Prostate gland (tissue), 2 donors: ENCODE measurements around the gene SGPL1. TPM values are rescaled to one million over a fixed set of nuclear protein-coding genes. Genes with fewer than 3 reads are reported as not detected.

Experiments
- DNase-seq: peaks from one replicate; pipeline ENCODE4 v3.0.0-alpha.2; 2019; ENCODE audit warnings: low spot score
- H3K27ac ChIP-seq, 2 donors: fragments of 200-600 bp; sonication (generic); 2 replicates each; pipeline ENCODE4 v1.5.1; 2017 to 2019
- H3K27me3 ChIP-seq: fragments of 200-600 bp; sonication (generic); replicated peaks from 2 replicates; pipeline ENCODE4 v1.5.1; 2019; ENCODE audit not compliant: insufficient read depth
- H3K36me3 ChIP-seq, 2 donors: fragments of 200-600 bp; sonication (generic); 1 replicate in 1 of 2; 2 replicates in 1 of 2; pipeline versions ENCODE4 v1.5.1 to v1.8.1; 2017 to 2019
- H3K4me1 ChIP-seq: fragments of 200-600 bp; sonication (generic); replicated peaks from 2 replicates; pipeline ENCODE4 v1.5.1; 2019
- H3K4me3 ChIP-seq, 2 donors: fragments of 200-600 bp; sonication (generic); 2 replicates each; pipeline ENCODE4 v1.5.1; 2017 to 2019
- H3K9me3 ChIP-seq: fragments of 200-600 bp; sonication (generic); 2 replicates; pipeline ENCODE4 v1.5.1; 2017
- CTCF ChIP-seq, 4 experiments: fragments of 200-600 bp in 2 of 4; fragments of 450-650 bp in 2 of 4; sonication (generic) in 2 of 4; IDR thresholded peaks; 1 replicate in 3 of 4; 2 replicates in 1 of 4; pipeline ENCODE4 v1.5.1; 2016 to 2019; ENCODE audit warnings: antibody characterized with exemption in 4 of 4, mild to moderate bottlenecking in 2 of 4, moderate library complexity in 2 of 4
- POLR2A ChIP-seq: fragments of 450-650 bp; IDR thresholded peaks from one replicate; pipeline ENCODE4 v1.6.1; 2016; ENCODE audit warnings: antibody characterized with exemption, mild to moderate bottlenecking
- POLR2AphosphoS5 ChIP-seq: sonication (generic); formaldehyde crosslinking; IDR thresholded peaks from one replicate; pipeline ENCODE4 v1.6.1; 2017; ENCODE audit warnings: antibody characterized with exemption
- WGBS: methylation state at CpG from one replicate; pipeline ENCODE4 v1.1.5; 2018; 5-methylcytosine and 5-hydroxymethylcytosine counted together
- intact Hi-C: fragments of 100-400 bp; cut with DNase I; formaldehyde crosslinking; loops from one replicate; pipeline ENCODE4 v1.14.2; 2022
- total RNA-seq, 2 donors: library from RNA; depleted of rRNA; stranded (reverse); fragments of >200 nt; gene quantifications; one replicate each; pipeline ENCODE4 v1.1.0, GENCODE V29; 2016

SGPL1 gene
- total RNA-seq, 2 donors from 2014 or later, result 52.6 to 64.4 TPM

GRCh38 chr10:70925377-70926225 lies 109.9 kb downstream of the SGPL1 start:
- intact Hi-C loops, result loop anchor here (2.0 kb wide), 2 partner anchors 283 to 359 kb away; no protein-coding TSS in a partner anchor
- no peak overlapping the region for H3K27ac ChIP-seq
- H3K27me3 ChIP-seq, result no peaks in the 10 kb centered on the region
- H3K36me3 ChIP-seq, result no peaks in the 10 kb centered on the region
- no peaks in the 10 kb centered on the region for H3K9me3 ChIP-seq
- TF ChIP-seq POLR2A, result no peak
- no peak for TF ChIP-seq POLR2AphosphoS5
- peak; percentile 91 to 93 (median 91) for TF ChIP-seq CTCF (IDR thresholded peaks at IDR 0.05)
- no peaks in the 10 kb centered on the region for H3K4me1 ChIP-seq
- no peak overlapping the region for H3K4me3 ChIP-seq
- peak; percentile 23 for DNase-seq
- 31% methylated on average over 22 of the region's 22 CpGs for WGBS

GRCh38 chr10:70926226-70927000 lies 110.7 kb downstream of the SGPL1 start:
- Histone ChIP-seq H3K4me3 (no peak overlapping the region), H3K36me3 (no peaks in the 10 kb centered on the region), H3K9me3 (no peaks in the 10 kb centered on the region), H3K27ac (no peak overlapping the region), H3K27me3 (no peaks in the 10 kb centered on the region), H3K4me1 (no peaks in the 10 kb centered on the region)
- 66% methylated on average over 18 of the region's 18 CpGs for WGBS
- TF ChIP-seq POLR2AphosphoS5, result no peak
- TF ChIP-seq CTCF (IDR thresholded peaks at IDR 0.05), result no peak
- no peak for TF ChIP-seq POLR2A
- intact Hi-C loops, result no loop called here
- DNase-seq, result no peak

- H3K27me3 ChIP-seq, result no peaks in the 10 kb centered on the region
- H3K4me1 ChIP-seq, result no peaks in the 10 kb centered on the region
- no peaks in the 10 kb centered on the region for H3K36me3 ChIP-seq
- DNase-seq, result no peak
- intact Hi-C loops, result no loop called here
- no peak overlapping the region for H3K27ac ChIP-seq
- no peak overlapping the region for H3K4me3 ChIP-seq
- WGBS, result 79% methylated on average over 13 of the region's 13 CpGs
- TF ChIP-seq CTCF (IDR thresholded peaks at IDR 0.05), result no peak
- no peak for TF ChIP-seq POLR2AphosphoS5
- no peak for TF ChIP-seq POLR2A
- no peaks in the 10 kb centered on the region for H3K9me3 ChIP-seq
Measured at GRCh38 chr10:70927189-70927943, 111.6 kb downstream of the SGPL1 start.

GRCh38 chr10:70928140-70928539 lies 112.4 kb downstream of the SGPL1 start:
- no peaks in the 10 kb centered on the region for H3K9me3 ChIP-seq
- no peak overlapping the region for H3K4me3 ChIP-seq
- WGBS, result 89% methylated on average over 8 of the region's 8 CpGs
- H3K4me1 ChIP-seq, result no peaks in the 10 kb centered on the region
- no peak overlapping the region for H3K27ac ChIP-seq
- no peak for DNase-seq
- no peaks in the 10 kb centered on the region for H3K27me3 ChIP-seq
- no peak for TF ChIP-seq POLR2AphosphoS5
- no peak for TF ChIP-seq POLR2A
- TF ChIP-seq CTCF (IDR thresholded peaks at IDR 0.05), result no peak
- intact Hi-C loops, result no loop called here
- no peaks in the 10 kb centered on the region for H3K36me3 ChIP-seq
